Mesenchymal stem cell (in vitro differentiated cells and primary cell): ENCODE results near the gene WWOX.
A peak's percentile ranks its signal among the peaks of the same experiment; 100 is the strongest.

Source experiments
- DNase-seq: peaks from one replicate; pipeline ENCODE4 v3.0.0-alpha.2; 2013
- H2AFZ ChIP-seq: one replicate; pipeline ENCODE4 v1.6.1; 2013; ENCODE audit warnings: low read depth, mild to moderate bottlenecking, control low read depth, inconsistent platforms, low read length, moderate library complexity
- H2AK5ac ChIP-seq: 2 replicates; pipeline ENCODE4 v1.6.1; 2013; ENCODE audit warnings: low read length, moderate library complexity, mild to moderate bottlenecking, inconsistent platforms; ENCODE audit not compliant: severe bottlenecking
- H2BK120ac ChIP-seq: one replicate; pipeline ENCODE4 v1.6.1; 2013; ENCODE audit warnings: low read depth, mild to moderate bottlenecking, inconsistent platforms, low read length, moderate library complexity
- H2BK12ac ChIP-seq, 2 experiments: one replicate each; pipeline ENCODE4 v1.6.1; 2013; ENCODE audit warnings: inconsistent platforms in 2 of 2, low read length in 2 of 2, mild to moderate bottlenecking in 2 of 2, moderate library complexity in 2 of 2, control low read depth in 1 of 2
- H2BK15ac ChIP-seq: one replicate; pipeline ENCODE4 v1.6.1; 2013; ENCODE audit warnings: mild to moderate bottlenecking, low read depth, inconsistent platforms; ENCODE audit not compliant: poor library complexity, severe bottlenecking
- H2BK5ac ChIP-seq: 2 replicates; pipeline ENCODE4 v1.6.1; 2013; ENCODE audit warnings: low read depth, mild to moderate bottlenecking, low read length, control low read depth, inconsistent platforms; ENCODE audit not compliant: poor library complexity, severe bottlenecking
- H3K14ac ChIP-seq, 2 experiments: one replicate each; pipeline ENCODE4 v1.6.1; 2013; ENCODE audit warnings: inconsistent platforms in 2 of 2, low read length in 2 of 2, control low read depth in 1 of 2, mild to moderate bottlenecking in 1 of 2, moderate library complexity in 1 of 2
- H3K18ac ChIP-seq, 2 experiments: one replicate each; pipeline ENCODE4 v1.6.1; 2013; ENCODE audit warnings: inconsistent platforms in 2 of 2, low read length in 2 of 2, control low read depth in 1 of 2, low read depth in 1 of 2, mild to moderate bottlenecking in 1 of 2
- H3K23ac ChIP-seq, 2 experiments: one replicate each; pipeline ENCODE4 v1.6.1; 2013; ENCODE audit warnings: inconsistent platforms in 2 of 2, low read length in 2 of 2, mild to moderate bottlenecking in 2 of 2, moderate library complexity in 2 of 2, control low read depth in 1 of 2
- H3K27ac ChIP-seq: 2 replicates; pipeline ENCODE4 v1.5.1; 2013; ENCODE audit warnings: mild to moderate bottlenecking, moderate library complexity, low read length, control low read depth, inconsistent platforms; ENCODE audit not compliant: poor library complexity, severe bottlenecking
- H3K27me3 ChIP-seq, 2 experiments: 2 replicates each; pipeline versions ENCODE4 v1.6.1 to v1.7.0; 2013; ENCODE audit warnings: low read length in 2 of 2, mild to moderate bottlenecking in 2 of 2, moderate library complexity in 2 of 2, control low read depth in 1 of 2, inconsistent platforms in 1 of 2; ENCODE audit not compliant: control insufficient read depth in 1 of 2, insufficient read depth in 1 of 2
- H3K36me3 ChIP-seq, 2 experiments: 2 replicates each; pipeline versions ENCODE4 v1.6.1 to v1.7.0; 2013; ENCODE audit warnings: low read length in 2 of 2, control low read depth in 1 of 2, inconsistent platforms in 1 of 2, low read depth in 1 of 2, mild to moderate bottlenecking in 1 of 2; ENCODE audit not compliant: insufficient read depth in 2 of 2, control insufficient read depth in 1 of 2
- H3K4ac ChIP-seq, 2 experiments: one replicate each; pipeline ENCODE4 v1.6.1; 2013; ENCODE audit warnings: inconsistent platforms in 2 of 2, low read length in 2 of 2, mild to moderate bottlenecking in 2 of 2, moderate library complexity in 2 of 2, control low read depth in 1 of 2, low read depth in 1 of 2
- H3K4me1 ChIP-seq: 2 replicates; pipeline ENCODE4 v1.6.1; 2013; ENCODE audit warnings: low read depth, low read length, control low read depth; ENCODE audit not compliant: control insufficient read depth, insufficient read depth
- H3K4me2 ChIP-seq: 2 replicates; pipeline ENCODE4 v1.6.1; 2013; ENCODE audit warnings: low read length, mild to moderate bottlenecking, inconsistent platforms; ENCODE audit not compliant: poor library complexity, severe bottlenecking
- H3K4me3 ChIP-seq, 2 experiments: 2 replicates each; pipeline versions ENCODE4 v1.5.1 to v1.7.0; 2013; ENCODE audit warnings: low read length in 2 of 2, mild to moderate bottlenecking in 2 of 2, control low read depth in 1 of 2, low read depth in 1 of 2; ENCODE audit not compliant: insufficient read depth in 1 of 2
- H3K79me1 ChIP-seq: replicated peaks from 2 replicates; pipeline ENCODE4 v1.6.1; 2013; ENCODE audit warnings: mild to moderate bottlenecking, control low read depth, low read length, inconsistent platforms; ENCODE audit not compliant: poor library complexity, severe bottlenecking
- H3K9ac ChIP-seq: 2 replicates; pipeline ENCODE4 v1.7.0; 2013; ENCODE audit warnings: mild to moderate bottlenecking, low read length, moderate library complexity
- H3K9me3 ChIP-seq: 2 replicates; pipeline ENCODE4 v1.7.0; 2013; ENCODE audit warnings: mild to moderate bottlenecking, low read length; ENCODE audit not compliant: control insufficient read depth
- H4K8ac ChIP-seq: one replicate; pipeline ENCODE4 v1.6.1; 2013; ENCODE audit warnings: inconsistent platforms, mild to moderate bottlenecking, low read length, moderate library complexity
- H4K91ac ChIP-seq: one replicate; pipeline ENCODE4 v1.6.1; 2013; ENCODE audit warnings: mild to moderate bottlenecking, low read length, inconsistent platforms
- WGBS: methylation state at CpG from one replicate; pipeline ENCODE4 v1.1.7; 2013; ENCODE audit warnings: mixed read lengths; 5-methylcytosine and 5-hydroxymethylcytosine counted together

WWOX gene

DNA sequence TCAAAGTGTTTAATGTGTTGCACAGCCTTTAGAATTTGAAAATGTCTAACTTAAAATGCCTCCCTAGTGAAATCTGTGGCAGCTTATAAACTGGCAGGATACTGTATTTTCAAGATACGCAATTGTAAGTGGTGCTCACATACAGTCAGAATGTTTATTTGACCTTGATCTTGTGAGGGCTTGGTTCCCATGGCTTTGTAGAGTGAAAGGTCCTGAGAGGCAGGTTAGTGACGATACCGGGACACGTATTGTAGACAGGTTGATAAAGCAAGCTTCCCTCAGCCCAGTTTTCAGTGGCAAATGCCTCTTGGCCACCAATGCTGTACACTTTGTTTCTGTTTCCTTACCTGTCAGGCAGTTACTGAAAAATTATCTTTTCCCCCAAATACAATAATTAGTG, 1074.5 kb downstream of the WWOX start:
- Histone ChIP-seq H3K4me2 (no peak overlapping the region), H3K14ac (no peak overlapping the region), H2AFZ (no peak overlapping the region), H3K27me3 (no peaks in the 10 kb centered on the region), H3K4ac (no peak overlapping the region), H3K9me3 (peaks cover 7% of the 10 kb centered on the region), H3K4me1 (peaks cover 1% of the 10 kb centered on the region), H2BK15ac (no peak overlapping the region), H3K18ac (peak overlapping the region in 1 of 2 experiments; percentile 19), H2BK5ac (no peak overlapping the region), H3K23ac (no peak overlapping the region), H3K9ac (no peak overlapping the region), H3K27ac (no peak overlapping the region), H3K36me3 (no peaks in the 10 kb centered on the region), H3K79me1 (no peaks in the 10 kb centered on the region), H4K91ac (no peak overlapping the region), H4K8ac (no peak overlapping the region), H3K4me3 (no peak overlapping the region), H2AK5ac (no peak overlapping the region), H2BK12ac (no peak overlapping the region), H2BK120ac (no peak overlapping the region)
- WGBS = 80% methylated on average over 4 of the region's 4 CpGs
- no peak for DNase-seq

DNA sequence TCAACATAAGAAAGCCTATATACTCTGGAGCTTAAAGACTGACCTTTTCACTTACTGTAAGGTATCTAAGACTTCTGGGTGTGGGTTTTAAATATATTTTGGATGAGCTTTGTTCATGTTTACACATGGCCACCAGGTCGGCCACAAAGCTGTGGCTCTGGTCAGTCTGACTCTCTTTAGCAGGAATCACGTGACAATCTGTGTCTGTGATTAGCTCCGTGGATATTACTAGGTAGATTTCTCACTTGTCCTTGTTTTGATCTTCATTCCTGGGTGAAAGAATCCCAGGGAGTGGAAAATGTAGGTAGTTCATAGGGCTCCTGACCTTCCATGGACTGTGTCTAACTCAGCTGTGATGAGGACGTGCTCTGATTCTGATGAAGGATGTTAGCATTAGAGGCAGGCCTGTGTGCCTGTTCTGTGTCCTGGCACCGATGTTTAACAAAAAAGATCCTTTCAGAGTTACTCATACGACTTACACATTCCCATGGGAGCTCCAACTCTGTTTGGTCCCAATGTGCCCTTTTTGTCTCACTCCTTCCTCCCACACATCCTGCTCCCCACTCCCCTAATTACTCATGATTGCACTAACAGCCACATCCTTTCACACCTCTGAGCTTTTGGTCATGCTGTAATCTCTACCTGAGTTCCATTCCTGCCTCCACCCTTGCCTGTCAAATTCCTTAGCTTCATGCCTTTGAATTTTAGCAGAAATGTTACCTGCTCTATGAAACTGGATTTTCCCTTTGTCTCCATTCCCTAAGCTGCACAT, 1076.0 kb downstream of the WWOX start:
- no peak overlapping the region for H2BK15ac ChIP-seq
- H3K27me3 ChIP-seq = no peaks in the 10 kb centered on the region
- no peaks in the 10 kb centered on the region for H3K36me3 ChIP-seq
- no peak overlapping the region for H2BK5ac ChIP-seq
- H3K79me1 ChIP-seq = no peaks in the 10 kb centered on the region
- H4K91ac ChIP-seq = no peak overlapping the region
- H3K14ac ChIP-seq = no peak overlapping the region
- H3K4ac ChIP-seq = no peak overlapping the region
- H2AFZ ChIP-seq = no peak overlapping the region
- H2BK120ac ChIP-seq = no peak overlapping the region
- H2AK5ac ChIP-seq = no peak overlapping the region
- H3K4me2 ChIP-seq = no peak overlapping the region
- H3K9ac ChIP-seq = no peak overlapping the region
- H3K9me3 ChIP-seq = peaks cover 14% of the 10 kb centered on the region
- no peak overlapping the region for H2BK12ac ChIP-seq
- no peak overlapping the region for H3K18ac ChIP-seq
- DNase-seq = no peak
- H4K8ac ChIP-seq = no peak overlapping the region
- WGBS = 55% methylated on average over 6 of the region's 6 CpGs
- peaks cover 1% of the 10 kb centered on the region for H3K4me1 ChIP-seq
- H3K23ac ChIP-seq = no peak overlapping the region
- H3K4me3 ChIP-seq = no peak overlapping the region
- H3K27ac ChIP-seq = no peak overlapping the region

DNA sequence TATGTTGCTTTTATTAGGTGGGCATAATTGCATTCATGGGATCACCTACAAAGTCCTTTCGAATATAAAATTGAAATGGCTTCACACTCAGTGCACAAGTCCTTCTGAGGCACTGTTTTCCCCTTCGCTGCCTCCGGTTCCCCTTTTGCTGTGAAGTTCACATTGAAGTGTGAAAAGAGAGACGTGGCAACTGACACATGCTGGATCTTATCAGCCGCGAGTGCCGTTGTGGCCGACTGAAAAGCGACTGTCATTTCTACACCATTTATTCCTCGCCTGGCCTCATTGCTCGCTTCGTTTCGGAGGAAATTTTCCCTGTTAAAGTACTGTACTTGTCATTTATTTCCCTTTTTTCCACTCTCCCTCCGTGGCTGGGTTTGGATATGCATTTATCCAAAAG, 1077.6 kb downstream of the WWOX start:
- no peak overlapping the region for H3K27ac ChIP-seq
- no peak overlapping the region for H4K91ac ChIP-seq
- H3K9me3 ChIP-seq = peaks cover 17% of the 10 kb centered on the region
- H3K36me3 ChIP-seq = no peaks in the 10 kb centered on the region
- H2BK5ac ChIP-seq = no peak overlapping the region
- H4K8ac ChIP-seq = no peak overlapping the region
- H3K27me3 ChIP-seq = no peaks in the 10 kb centered on the region
- H2AK5ac ChIP-seq = no peak overlapping the region
- H3K4me2 ChIP-seq = no peak overlapping the region
- H3K4me1 ChIP-seq = no peaks in the 10 kb centered on the region
- H2BK120ac ChIP-seq = no peak overlapping the region
- no peaks in the 10 kb centered on the region for H3K79me1 ChIP-seq
- DNase-seq = no peak
- no peak overlapping the region for H3K4me3 ChIP-seq
- WGBS = 54% methylated on average over 14 of the region's 14 CpGs
- no peak overlapping the region for H2AFZ ChIP-seq
- no peak overlapping the region for H3K18ac ChIP-seq
- no peak overlapping the region for H2BK12ac ChIP-seq
- H3K23ac ChIP-seq = no peak overlapping the region
- no peak overlapping the region for H3K14ac ChIP-seq
- H3K4ac ChIP-seq = no peak overlapping the region
- no peak overlapping the region for H3K9ac ChIP-seq
- H2BK15ac ChIP-seq = no peak overlapping the region

DNA sequence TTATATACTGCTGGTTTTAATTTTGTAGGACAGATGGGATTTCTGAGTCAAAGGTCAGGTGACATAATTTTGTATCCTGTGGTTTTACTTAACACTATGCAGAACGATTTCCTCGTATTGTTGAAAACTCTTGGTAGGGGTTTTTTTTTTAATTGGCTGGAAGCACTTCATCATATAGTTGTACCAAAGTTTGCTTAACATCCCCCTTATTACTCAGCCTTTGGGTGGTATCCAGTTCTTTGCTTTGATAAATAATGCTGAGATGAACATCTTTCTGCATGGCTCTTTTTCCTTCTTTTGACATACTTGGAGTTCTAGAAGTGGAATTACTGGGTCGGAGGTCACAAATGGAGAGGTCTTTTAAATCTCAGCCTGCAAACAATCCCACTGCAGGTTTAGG, 1082.0 kb downstream of the WWOX start:
- Histone ChIP-seq H4K8ac (no peak overlapping the region), H3K4me1 (peaks cover 3% of the 10 kb centered on the region), H3K18ac (no peak overlapping the region), H3K4me2 (no peak overlapping the region), H3K9ac (no peak overlapping the region), H2BK120ac (no peak overlapping the region), H3K4me3 (no peak overlapping the region), H3K27ac (no peak overlapping the region), H2BK5ac (no peak overlapping the region), H3K79me1 (no peaks in the 10 kb centered on the region), H3K9me3 (peaks cover 17% of the 10 kb centered on the region), H3K4ac (no peak overlapping the region), H2AK5ac (no peak overlapping the region), H2AFZ (no peak overlapping the region), H4K91ac (no peak overlapping the region), H2BK15ac (no peak overlapping the region), H3K14ac (no peak overlapping the region), H2BK12ac (no peak overlapping the region), H3K27me3 (no peaks in the 10 kb centered on the region), H3K36me3 (no peaks in the 10 kb centered on the region), H3K23ac (no peak overlapping the region)
- WGBS = 100% methylated on average over 1 of the region's 3 CpGs
- peak; percentile 1 for DNase-seq
